RCC 7860 (cell line): ENCODE data around the gene THSD7A.

ENCODE experiments used
- DNase-seq: peaks from one replicate; pipeline ENCODE4 v3.0.0-alpha.2; 2015; ENCODE audit warnings: low spot score
- FAIRE-seq: peaks from 2 replicates; lab custom pipeline; 2012; peaks lifted over from hg19 to GRCh38; lab: Jason Lieb, UNC

THSD7A gene

DNA sequence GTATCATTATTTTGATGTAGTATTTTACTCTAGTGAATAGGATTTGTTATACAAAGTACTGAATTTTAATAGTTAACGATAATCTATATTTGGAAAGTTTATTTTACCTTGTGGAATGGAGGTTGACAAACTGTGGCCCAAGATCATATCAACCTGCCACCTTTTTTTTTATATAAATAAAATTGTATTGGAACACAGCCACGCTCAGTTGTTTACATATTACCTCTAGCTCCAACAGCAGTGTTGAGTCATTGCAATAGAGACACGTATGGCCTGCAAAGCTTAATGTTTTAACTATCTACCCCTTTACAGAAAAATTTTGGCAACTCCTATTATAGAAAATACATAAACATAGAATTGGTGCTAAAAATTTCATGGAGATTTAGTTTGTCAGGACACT lies 239.3 kb downstream of the THSD7A start:
- FAIRE-seq (no peak), DNase-seq (no peak)

GRCh38 chr7:11591943-11592342 lies 240.1 kb downstream of the THSD7A start:
- FAIRE-seq (no peak), DNase-seq (no peak)

GRCh38 chr7:11591055-11591633 lies 240.9 kb downstream of the THSD7A start:
- FAIRE-seq (no peak), DNase-seq (no peak)

DNA sequence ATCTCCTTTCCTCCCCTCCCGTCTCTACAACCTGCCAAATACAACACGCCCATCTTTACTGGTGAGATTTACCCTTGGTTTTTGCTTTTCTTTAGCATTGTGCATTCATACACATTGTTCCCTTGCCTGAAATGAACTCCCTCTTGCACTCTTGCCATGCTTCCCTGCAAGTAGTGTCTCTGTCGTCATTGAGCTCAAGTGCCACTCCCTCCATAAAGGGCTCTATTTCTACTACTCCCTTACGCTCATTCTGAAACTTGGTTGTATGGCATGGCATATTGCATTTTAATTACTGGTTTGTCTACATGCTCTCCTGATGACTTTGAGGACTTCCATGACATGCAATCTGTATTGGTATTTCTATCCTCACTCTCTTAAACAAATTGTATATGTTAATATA lies 242.7 kb downstream of the THSD7A start:
- no peak for FAIRE-seq
- no peak for DNase-seq

GRCh38 chr7:11587814-11588213 lies 244.2 kb downstream of the THSD7A start:
- no peak for FAIRE-seq

DNA sequence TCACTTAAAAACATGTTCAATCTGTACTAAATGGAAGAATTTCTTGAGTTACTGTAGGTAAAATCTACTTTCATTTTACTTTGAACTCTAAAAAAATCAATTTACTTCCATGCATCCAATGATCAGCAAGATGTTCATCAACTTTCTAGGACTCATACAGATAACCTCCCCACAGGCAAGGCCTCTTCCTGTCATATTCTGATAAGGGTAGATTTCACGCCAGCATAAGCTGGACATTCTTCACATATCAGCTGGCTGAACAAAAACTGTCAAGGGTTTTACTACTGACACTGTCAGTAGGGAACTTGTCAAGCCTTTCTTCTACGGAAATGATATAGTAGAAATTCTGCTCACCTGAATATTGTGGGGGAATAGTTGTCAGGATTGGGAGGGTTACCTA lies 244.9 kb downstream of the THSD7A start:
- FAIRE-seq (no peak), DNase-seq (no peak)

More at GRCh38 chr7:11587814-11588213, 244.2 kb downstream of the THSD7A start:
- no peak for DNase-seq

- no peak for DNase-seq
- no peak for FAIRE-seq
Observed at GRCh38 chr7:11584406-11585031, 247.5 kb downstream of the THSD7A start.

DNA sequence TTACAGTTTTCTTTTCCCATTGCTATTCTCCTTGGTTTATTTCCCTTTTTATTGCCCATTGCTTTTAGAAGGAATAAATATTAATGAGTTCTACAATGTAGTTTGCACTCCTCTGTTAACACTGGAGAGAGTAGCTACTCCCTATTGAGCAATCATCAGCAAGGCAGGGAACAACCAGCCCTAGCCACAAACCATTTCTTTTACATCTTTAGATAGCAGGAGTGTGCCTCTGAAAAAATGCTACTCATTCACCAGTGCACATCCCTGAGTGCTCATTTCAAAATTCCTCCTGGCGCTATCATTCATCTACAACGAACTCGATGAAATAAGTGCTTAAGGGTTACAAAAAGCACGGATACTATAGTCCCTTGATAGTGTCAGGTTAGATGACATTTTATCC lies 252.9 kb downstream of the THSD7A start:
- FAIRE-seq = no peak
- DNase-seq = no peak

- FAIRE-seq (no peak), DNase-seq (no peak)
Observed at GRCh38 chr7:11576310-11576709, 255.7 kb downstream of the THSD7A start.

DNA sequence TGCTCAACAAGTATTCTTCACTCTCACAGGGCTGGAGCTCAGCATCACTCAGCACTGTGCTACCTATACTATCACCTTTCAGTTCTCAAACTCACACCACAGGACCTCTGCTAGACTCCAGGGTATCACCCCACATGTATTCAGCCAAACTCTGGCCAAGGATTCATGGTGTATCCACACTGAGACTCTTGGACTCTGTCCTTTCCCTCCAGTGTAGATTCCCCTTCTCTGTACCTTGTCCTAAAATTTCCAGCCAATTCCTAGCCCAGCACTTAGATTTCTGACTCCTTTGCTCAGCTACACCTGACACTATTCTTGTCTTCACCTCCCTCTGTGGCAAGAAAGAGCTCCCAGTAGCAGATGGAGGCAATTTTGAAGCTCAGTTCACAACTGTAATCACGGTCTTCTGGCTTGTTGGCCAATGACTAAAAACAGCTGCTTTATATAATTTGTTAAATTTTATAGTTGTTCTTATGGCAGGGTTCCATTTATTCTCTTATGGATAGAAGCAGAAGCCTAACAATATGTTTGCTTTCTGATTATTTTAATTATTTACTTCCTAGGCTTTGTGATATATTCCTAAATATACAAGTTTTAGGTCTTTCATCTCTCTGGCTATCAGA lies 258.8 kb downstream of the THSD7A start:
- DNase-seq = no peak
- FAIRE-seq = no peak

GRCh38 chr7:11570922-11571550 lies 261.0 kb downstream of the THSD7A start:
- DNase-seq (no peak), FAIRE-seq (no peak)

DNA sequence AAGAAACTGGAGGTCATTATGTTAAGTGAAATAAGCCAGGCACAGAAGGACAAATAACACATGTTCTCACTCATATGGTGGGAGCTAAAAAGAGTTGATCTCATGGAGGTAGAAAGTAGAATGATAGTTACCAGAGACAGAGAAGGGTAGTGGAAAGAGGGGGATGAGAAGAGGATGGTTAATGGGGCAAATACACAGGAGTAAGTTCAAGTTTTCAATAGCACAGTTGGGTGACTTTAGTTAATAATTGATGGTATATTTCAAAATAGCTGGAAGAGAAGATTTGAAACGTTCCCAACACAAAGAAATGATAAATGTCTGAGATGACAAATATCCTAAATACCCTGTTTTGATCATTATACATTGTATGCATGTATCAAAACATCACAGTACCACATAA lies 261.8 kb downstream of the THSD7A start:
- no peak for DNase-seq
- FAIRE-seq = peak; percentile 56

DNA sequence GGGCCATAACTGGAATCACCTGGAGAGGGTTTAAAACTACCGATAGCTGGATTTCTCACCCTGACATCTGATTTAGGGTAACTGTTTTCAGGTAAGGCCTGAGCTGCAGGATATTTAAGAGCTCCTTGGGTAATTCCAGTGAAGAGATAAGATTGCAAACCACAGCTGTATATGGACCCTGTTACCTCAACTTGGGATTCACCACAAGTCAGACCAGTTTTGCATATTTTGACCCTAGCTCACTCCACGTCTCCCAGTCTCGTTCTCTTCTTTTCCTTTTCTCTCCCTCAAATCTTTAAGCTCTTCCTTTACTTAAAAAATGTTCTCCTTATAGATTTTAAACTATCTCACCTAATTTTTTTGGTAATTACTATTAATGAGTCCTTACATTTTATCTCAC lies 264.4 kb downstream of the THSD7A start:
- FAIRE-seq = no peak
- no peak for DNase-seq

GRCh38 chr7:11557627-11558026 lies 274.4 kb downstream of the THSD7A start:
- FAIRE-seq (no peak), DNase-seq (no peak)

DNA sequence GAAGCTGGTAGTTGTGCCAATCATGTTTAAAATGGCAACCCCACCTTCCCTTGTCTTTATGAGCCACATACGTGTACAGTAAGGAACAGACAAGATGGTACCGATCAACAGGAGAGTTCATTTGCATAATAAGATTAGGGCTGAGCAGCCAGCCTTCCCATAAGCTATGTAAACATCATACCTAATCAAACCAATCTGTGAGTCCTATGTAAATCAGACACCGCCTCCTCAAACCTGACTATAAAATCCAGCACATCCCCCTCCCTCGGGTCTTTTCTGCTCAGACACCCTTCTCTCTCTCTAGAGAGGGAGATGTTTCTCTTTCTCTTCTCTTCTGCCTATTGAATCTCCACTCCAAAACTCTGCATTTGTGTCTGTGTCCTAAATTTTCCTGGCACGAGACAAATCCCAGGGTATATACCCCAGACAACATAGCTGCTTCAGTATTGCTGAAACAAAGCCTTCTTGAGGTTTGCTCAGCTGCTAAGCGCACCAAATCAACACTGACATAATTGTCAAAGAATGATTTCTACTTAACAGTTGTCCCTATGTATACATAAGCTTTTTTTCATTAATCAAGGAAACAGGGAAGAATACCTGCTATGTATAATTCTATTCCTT lies 279.2 kb downstream of the THSD7A start:
- DNase-seq (no peak), FAIRE-seq (no peak)

DNA sequence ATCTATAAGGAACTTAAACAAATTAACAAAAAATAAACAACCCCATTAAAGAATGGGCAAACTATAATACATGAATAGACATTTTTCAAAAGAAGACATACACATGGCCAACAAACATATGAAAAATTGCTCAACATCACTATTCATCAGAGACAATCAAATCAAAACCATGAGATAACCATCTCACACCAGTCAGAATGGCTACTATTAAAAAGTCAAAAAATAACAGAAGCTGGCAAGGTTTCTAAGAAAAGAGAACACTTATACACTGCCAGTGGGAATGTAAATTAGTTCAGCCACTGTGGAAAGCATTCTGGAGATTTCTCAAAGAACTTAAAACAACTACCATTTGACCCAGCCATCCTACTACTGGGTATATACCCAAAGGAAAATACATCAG lies 280.5 kb downstream of the THSD7A start:
- no peak for DNase-seq
- no peak for FAIRE-seq

DNA sequence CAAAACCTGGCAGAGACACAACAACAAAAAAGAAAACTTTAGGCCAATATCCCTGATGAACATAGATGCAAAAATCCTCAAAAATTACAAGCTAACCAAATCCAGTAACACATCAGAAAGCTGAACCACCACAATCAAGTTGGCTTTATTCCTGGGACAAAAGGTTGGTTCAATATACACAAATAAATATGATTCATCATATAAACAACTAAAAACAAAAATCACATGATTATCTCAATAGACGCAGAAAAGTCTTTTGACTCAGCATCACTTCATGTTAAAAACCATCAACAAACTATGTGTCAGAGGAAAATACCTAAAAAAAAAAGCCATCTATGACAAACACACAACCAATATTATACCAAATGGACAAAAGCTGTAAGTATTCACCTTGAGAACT lies 283.5 kb downstream of the THSD7A start:
- no peak for FAIRE-seq

DNA sequence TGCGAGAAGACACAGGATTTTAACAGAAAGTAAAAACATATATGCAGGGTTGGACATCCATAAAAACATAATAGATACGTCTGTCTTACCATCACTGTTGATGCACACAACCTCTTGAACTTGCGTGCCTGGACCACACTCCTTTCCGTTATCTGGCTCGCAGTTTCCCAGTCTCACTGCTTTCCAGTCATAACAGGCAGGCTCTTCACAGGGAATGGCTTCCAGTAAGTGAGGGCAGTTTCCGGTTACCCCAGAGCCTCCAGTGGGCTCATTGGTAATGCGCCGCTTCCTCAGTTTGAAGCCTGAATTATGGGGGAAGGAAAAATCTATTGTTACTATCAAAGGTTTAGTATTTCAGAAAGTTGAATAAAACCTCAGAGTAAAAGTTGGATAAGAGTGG lies 290.7 kb downstream of the THSD7A start:
- no peak for DNase-seq
- FAIRE-seq = no peak

More for the DNA sequence above, 283.5 kb downstream of the THSD7A start:
- DNase-seq = no peak

DNA sequence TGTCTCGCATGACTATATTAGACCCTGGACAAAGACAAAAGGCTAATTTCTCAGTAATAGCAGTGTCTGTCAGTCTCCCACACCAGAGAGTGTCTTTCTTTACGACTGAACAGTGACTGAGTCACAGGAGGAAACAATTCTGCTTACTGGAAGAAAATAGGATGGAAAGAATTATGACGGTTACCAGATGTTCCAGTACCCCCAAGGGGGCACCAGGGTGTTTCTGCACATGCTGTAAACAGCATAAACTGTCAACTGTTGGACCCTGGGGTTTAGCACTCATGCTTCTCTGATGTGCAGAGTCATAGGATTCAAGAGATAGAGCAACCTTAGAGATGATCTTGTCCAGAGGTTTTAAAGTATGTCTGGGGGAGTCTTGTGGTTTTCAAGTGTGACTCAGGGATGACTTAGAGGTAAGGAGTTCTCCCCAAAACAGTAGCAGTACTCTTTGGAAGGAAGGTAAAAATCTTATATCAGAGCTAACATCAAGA lies 291.7 kb downstream of the THSD7A start:
- FAIRE-seq = peak; percentile 40
- peak; percentile 48 for DNase-seq

GRCh38 chr7:11539853-11540252 lies 292.1 kb downstream of the THSD7A start:
- FAIRE-seq = no peak

DNA sequence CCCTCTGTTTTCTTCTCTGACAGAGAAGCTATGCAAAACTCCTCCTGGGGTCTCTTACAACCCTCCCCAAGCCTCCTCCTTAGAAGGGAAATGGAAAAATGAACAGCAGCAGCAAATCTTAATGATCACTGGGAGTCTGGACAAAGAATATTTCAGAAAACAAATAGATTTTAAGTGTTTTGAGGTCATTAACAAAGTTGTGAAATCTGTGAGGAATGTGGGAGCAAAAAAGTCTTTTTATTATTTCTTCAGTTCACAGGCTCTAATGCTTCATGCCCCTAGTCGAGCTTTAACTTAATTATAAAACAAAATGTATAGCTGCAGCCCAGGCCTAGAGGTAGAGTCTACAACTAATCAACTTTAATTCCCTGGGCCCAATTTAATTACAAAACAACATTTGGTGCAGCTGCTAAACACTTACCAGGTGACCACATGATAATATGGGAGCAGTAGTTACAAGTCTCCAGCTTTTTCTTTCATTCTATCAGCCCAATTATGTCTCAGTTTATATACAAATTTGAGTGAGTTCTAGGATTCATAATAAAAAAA lies 293.2 kb downstream of the THSD7A start:
- FAIRE-seq (no peak), DNase-seq (no peak)

More at GRCh38 chr7:11539853-11540252, 292.1 kb downstream of the THSD7A start:
- DNase-seq = no peak
